Panc1 (cell line): ENCODE data around the gene SPTBN1. TPM values are rescaled to one million over a fixed set of nuclear protein-coding genes. Genes with fewer than 3 reads are reported as not detected.

Source experiments
- ATAC-seq: fragments of 200-7000 bp; cut with Tn5 transposase; 2 replicates; pipeline ENCODE4 v1.9.1; 2020; ENCODE audit warnings: mild to moderate bottlenecking, moderate library complexity
- BruUV-seq: library from RNA; stranded (reverse); fragments of 400-500 nt; replicated peaks from 2 replicates; lab custom pipeline; 2021; lab: Mats Ljungman, UMichigan
- CTCF ChIA-PET: fragments of 300-600 bp; sonication (Branson Sonifier 250); formaldehyde crosslinking; loops from one replicate; lab custom pipeline; 2022; ENCODE audit warnings: antibody characterized with exemption; lab: Charles Lee
- POLR2A ChIA-PET: fragments of 300-600 bp; sonication (Branson Sonifier 250); formaldehyde crosslinking; loops from one replicate; lab custom pipeline; 2022; ENCODE audit warnings: antibody characterized with exemption; lab: Charles Lee
- DNase-seq: peaks from one replicate; pipeline ENCODE4 v3.0.0-alpha.2; 2010; ENCODE audit warnings: low read depth, low spot score
- H3K27ac ChIP-seq: 2 replicates; pipeline ENCODE4 v1.5.1; 2011; ENCODE audit warnings: mild to moderate bottlenecking, low read length, inconsistent platforms
- H3K27me3 ChIP-seq: fragments of 200-500 bp; sonication (Bioruptor generic); 2 replicates; pipeline ENCODE4 v1.6.0; 2014; ENCODE audit warnings: low read length, inconsistent platforms; ENCODE audit not compliant: control insufficient read depth, insufficient read depth
- H3K36me3 ChIP-seq: fragments of 200-500 bp; sonication (Bioruptor generic); 2 replicates; pipeline ENCODE4 v1.5.1; 2014; ENCODE audit warnings: inconsistent platforms, mild to moderate bottlenecking, low read length, moderate library complexity; ENCODE audit not compliant: control insufficient read depth, insufficient read depth
- H3K4me1 ChIP-seq: 2 replicates; pipeline ENCODE4 v1.5.1; 2011; ENCODE audit warnings: inconsistent platforms, mild to moderate bottlenecking, low read length, moderate library complexity; ENCODE audit not compliant: control insufficient read depth, insufficient read depth
- H3K4me3 ChIP-seq, 2 experiments: 2 replicates each; pipeline ENCODE4 v1.5.1; 2011 to 2012; ENCODE audit warnings: low read depth in 2 of 2, low read length in 2 of 2, mild to moderate bottlenecking in 2 of 2, inconsistent platforms in 1 of 2, moderate library complexity in 1 of 2
- H3K9me3 ChIP-seq: fragments of 200-500 bp; sonication (Bioruptor generic); 2 replicates; pipeline ENCODE4 v1.5.1; 2014; ENCODE audit warnings: low read depth, mild to moderate bottlenecking, inconsistent platforms, low read length, moderate library complexity; ENCODE audit not compliant: control insufficient read depth, insufficient read depth
- POLR2AphosphoS5 ChIP-seq: IDR thresholded peaks from 2 replicates; pipeline ENCODE4 v1.6.1; 2012; ENCODE audit warnings: mild to moderate bottlenecking, low read depth, low read length, moderate library complexity
- SIN3A ChIP-seq: IDR thresholded peaks from 2 replicates; pipeline ENCODE4 v1.6.1; 2012; ENCODE audit warnings: low read depth, mild to moderate bottlenecking, low read length, moderate library complexity, borderline replicate concordance; ENCODE audit not compliant: insufficient read depth
- TCF7L2 ChIP-seq: IDR thresholded peaks from 2 replicates; pipeline ENCODE4 v1.6.1; 2011; ENCODE audit warnings: mild to moderate bottlenecking, low read depth, low read length, inconsistent platforms
- in situ Hi-C: cut with HindIII; loops from 2 replicates; pipeline ENCODE4 v1.10.0; 2016; ENCODE audit warnings: low sequenced_read_pairs, low pct_unique_long_range_greater_than_20kb
- intact Hi-C: fragments of 100-400 bp; cut with micrococcal nuclease; formaldehyde crosslinking; loops from one replicate; pipeline ENCODE4 v1.10.0; 2022; ENCODE audit not compliant: unreplicated experiment
- total RNA-seq: library from RNA; stranded (reverse); gene quantifications from one replicate; pipeline ENCODE4 v1.2.1, GENCODE V29; 2021; ENCODE audit not compliant: unreplicated experiment
- TF ChIP-seq, protein P1 (sequence below): fragments of 450-650 bp; IDR thresholded peaks from 2 replicates; pipeline ENCODE4 v1.5.1; 2017; ENCODE audit warnings: mild to moderate bottlenecking
- TF ChIP-seq, protein P2 (sequence below), 2 experiments: IDR thresholded peaks; 2 replicates each; pipeline ENCODE4 v1.6.1; 2011 to 2012; ENCODE audit warnings: low read depth in 2 of 2, control low read depth in 1 of 2, low read length in 1 of 2, mild to moderate bottlenecking in 1 of 2, moderate library complexity in 1 of 2; ENCODE audit not compliant: insufficient read depth in 1 of 2

The SPTBN1 gene
- total RNA-seq, 1 experiment from 2014 or later, result 169 TPM

DNA sequence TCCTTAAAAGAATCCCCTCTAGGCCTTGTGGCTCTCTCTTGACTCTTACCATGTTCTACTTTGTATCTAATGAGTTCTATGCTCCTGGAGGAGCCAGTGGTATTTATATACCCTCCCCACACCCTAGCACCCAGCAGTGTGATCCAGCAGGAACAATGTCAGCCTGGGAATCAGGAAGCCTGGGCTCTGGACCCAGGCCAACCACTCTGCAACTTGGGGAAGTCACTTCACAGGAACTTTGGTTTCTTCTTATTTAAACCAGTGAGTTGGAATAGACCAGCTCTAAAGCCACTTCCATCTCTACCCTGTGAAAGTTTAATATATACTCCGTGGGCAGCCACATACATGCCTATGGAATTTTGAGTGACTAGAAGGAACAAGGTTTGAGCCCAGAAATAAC, 11.6 kb upstream of the SPTBN1 start:
- Histone ChIP-seq H3K27ac (no peak overlapping the region), H3K9me3 (no peaks in the 10 kb centered on the region), H3K36me3 (no peaks in the 10 kb centered on the region), H3K4me3 (no peak overlapping the region), H3K27me3 (no peaks in the 10 kb centered on the region; the same call in 1 of the 2 replicates), H3K4me1 (no peaks in the 10 kb centered on the region)
- ChIA-PET POLR2A (no interaction called here), CTCF (no interaction called here)
- intact Hi-C loops, result no loop called here
- DNase-seq (no peak), ATAC-seq (no peak)
- TF ChIP-seq SIN3A (no peak), TCF7L2 (no peak), POLR2AphosphoS5 (no peak)
- TF ChIP-seq, protein P1, sequence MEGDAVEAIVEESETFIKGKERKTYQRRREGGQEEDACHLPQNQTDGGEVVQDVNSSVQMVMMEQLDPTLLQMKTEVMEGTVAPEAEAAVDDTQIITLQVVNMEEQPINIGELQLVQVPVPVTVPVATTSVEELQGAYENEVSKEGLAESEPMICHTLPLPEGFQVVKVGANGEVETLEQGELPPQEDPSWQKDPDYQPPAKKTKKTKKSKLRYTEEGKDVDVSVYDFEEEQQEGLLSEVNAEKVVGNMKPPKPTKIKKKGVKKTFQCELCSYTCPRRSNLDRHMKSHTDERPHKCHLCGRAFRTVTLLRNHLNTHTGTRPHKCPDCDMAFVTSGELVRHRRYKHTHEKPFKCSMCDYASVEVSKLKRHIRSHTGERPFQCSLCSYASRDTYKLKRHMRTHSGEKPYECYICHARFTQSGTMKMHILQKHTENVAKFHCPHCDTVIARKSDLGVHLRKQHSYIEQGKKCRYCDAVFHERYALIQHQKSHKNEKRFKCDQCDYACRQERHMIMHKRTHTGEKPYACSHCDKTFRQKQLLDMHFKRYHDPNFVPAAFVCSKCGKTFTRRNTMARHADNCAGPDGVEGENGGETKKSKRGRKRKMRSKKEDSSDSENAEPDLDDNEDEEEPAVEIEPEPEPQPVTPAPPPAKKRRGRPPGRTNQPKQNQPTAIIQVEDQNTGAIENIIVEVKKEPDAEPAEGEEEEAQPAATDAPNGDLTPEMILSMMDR, result no peak
- TF ChIP-seq, protein P2, sequence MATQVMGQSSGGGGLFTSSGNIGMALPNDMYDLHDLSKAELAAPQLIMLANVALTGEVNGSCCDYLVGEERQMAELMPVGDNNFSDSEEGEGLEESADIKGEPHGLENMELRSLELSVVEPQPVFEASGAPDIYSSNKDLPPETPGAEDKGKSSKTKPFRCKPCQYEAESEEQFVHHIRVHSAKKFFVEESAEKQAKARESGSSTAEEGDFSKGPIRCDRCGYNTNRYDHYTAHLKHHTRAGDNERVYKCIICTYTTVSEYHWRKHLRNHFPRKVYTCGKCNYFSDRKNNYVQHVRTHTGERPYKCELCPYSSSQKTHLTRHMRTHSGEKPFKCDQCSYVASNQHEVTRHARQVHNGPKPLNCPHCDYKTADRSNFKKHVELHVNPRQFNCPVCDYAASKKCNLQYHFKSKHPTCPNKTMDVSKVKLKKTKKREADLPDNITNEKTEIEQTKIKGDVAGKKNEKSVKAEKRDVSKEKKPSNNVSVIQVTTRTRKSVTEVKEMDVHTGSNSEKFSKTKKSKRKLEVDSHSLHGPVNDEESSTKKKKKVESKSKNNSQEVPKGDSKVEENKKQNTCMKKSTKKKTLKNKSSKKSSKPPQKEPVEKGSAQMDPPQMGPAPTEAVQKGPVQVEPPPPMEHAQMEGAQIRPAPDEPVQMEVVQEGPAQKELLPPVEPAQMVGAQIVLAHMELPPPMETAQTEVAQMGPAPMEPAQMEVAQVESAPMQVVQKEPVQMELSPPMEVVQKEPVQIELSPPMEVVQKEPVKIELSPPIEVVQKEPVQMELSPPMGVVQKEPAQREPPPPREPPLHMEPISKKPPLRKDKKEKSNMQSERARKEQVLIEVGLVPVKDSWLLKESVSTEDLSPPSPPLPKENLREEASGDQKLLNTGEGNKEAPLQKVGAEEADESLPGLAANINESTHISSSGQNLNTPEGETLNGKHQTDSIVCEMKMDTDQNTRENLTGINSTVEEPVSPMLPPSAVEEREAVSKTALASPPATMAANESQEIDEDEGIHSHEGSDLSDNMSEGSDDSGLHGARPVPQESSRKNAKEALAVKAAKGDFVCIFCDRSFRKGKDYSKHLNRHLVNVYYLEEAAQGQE (IDR thresholded peaks at IDR 0.05; ENCODE audit: insufficient read depth in 1 of 2, low read depth in 2 of 2, low read length in 1 of 2), result no peak
- in situ Hi-C loops, result no loop called here
- BruUV-seq, result no TSS peak

- intact Hi-C loops, result no loop called here
- BruUV-seq, result no TSS peak
- DNase-seq (no peak), ATAC-seq (no peak)
- Histone ChIP-seq H3K36me3 (no peaks in the 10 kb centered on the region), H3K27ac (no peak overlapping the region), H3K4me3 (no peak overlapping the region), H3K4me1 (no peaks in the 10 kb centered on the region), H3K27me3 (no peaks in the 10 kb centered on the region; the same call in 1 of the 2 replicates), H3K9me3 (no peaks in the 10 kb centered on the region)
- in situ Hi-C loops, result no loop called here
- POLR2A ChIA-PET, result no interaction called here
- CTCF ChIA-PET, result interaction anchor here (0.6 kb wide), 1 partner anchor 105 kb away, joined by 3 read pairs; no protein-coding TSS in a partner anchor
- no peak for TF ChIP-seq SIN3A
Observed at GRCh38 chr2:54446122-54446521, 10.0 kb upstream of the SPTBN1 start.

- CTCF ChIA-PET, result no interaction called here
Observed at GRCh38 chr2:54446625-54447024, 9.5 kb upstream of the SPTBN1 start.

More at GRCh38 chr2:54446625-54447024, 9.5 kb upstream of the SPTBN1 start:
- Histone ChIP-seq H3K4me1 (no peaks in the 10 kb centered on the region), H3K9me3 (no peaks in the 10 kb centered on the region), H3K27me3 (no peaks in the 10 kb centered on the region; the same call in 1 of the 2 replicates), H3K4me3 (no peak overlapping the region), H3K27ac (no peak overlapping the region), H3K36me3 (no peaks in the 10 kb centered on the region)
- in situ Hi-C loops (no loop called here), intact Hi-C loops (no loop called here)
- TF ChIP-seq, protein P1, result no peak
- no peak for TF ChIP-seq TCF7L2
- TF ChIP-seq POLR2AphosphoS5, result no peak
- TF ChIP-seq, protein P2 (IDR thresholded peaks at IDR 0.05; ENCODE audit: insufficient read depth in 1 of 2, low read depth in 2 of 2, low read length in 1 of 2), result no peak
- DNase-seq (no peak), ATAC-seq (no peak)
- BruUV-seq, result no TSS peak
- POLR2A ChIA-PET, result no interaction called here
